ENCODE data around the gene MAPK8IP2.
"Not testable (repeated sequence)": the region's sequence is repeated elsewhere in the genome, so short reads cannot be mapped to it uniquely, and the experiment has no call there.

DNA sequence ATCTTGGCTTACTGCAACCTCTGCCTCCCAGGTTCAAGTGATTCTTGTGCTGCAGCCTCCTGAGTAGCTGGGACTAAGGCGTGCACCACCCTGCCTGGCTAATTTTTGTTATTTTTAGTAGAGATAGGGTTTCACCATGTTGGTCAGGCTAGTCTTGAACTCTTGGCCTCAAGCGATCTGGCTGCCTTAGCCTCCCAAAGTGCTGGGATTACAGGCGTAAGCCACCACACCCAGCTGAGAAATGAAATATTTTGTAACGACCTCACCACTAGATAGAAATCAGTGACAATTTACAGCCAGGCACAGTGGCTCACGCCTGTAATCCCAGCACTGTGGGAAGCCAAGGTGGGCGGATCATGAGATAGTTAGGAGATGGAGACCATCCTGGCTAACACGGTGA is 59.1 kb downstream of the MAPK8IP2 start:
- not testable (repeated sequence) for TF ChIP-seq POLR2A (IDR thresholded peaks at IDR 0.05)
- TF ChIP-seq, protein P1, sequence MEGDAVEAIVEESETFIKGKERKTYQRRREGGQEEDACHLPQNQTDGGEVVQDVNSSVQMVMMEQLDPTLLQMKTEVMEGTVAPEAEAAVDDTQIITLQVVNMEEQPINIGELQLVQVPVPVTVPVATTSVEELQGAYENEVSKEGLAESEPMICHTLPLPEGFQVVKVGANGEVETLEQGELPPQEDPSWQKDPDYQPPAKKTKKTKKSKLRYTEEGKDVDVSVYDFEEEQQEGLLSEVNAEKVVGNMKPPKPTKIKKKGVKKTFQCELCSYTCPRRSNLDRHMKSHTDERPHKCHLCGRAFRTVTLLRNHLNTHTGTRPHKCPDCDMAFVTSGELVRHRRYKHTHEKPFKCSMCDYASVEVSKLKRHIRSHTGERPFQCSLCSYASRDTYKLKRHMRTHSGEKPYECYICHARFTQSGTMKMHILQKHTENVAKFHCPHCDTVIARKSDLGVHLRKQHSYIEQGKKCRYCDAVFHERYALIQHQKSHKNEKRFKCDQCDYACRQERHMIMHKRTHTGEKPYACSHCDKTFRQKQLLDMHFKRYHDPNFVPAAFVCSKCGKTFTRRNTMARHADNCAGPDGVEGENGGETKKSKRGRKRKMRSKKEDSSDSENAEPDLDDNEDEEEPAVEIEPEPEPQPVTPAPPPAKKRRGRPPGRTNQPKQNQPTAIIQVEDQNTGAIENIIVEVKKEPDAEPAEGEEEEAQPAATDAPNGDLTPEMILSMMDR (IDR thresholded peaks at IDR 0.05): not testable (repeated sequence)

Measured in adrenal gland (tissue), 5 donors.